D721Med (cell line): ENCODE data around the gene ANXA3.

Experiments
- DNase-seq: peaks from one replicate; pipeline ENCODE4 v3.0.0; 2011; ENCODE audit warnings: low spot score; ENCODE audit not compliant: insufficient read length
- FAIRE-seq: peaks from 2 replicates; lab custom pipeline; 2011; peaks lifted over from hg19 to GRCh38; lab: Jason Lieb, UNC
- CTCF ChIP-seq: IDR thresholded peaks from 2 replicates; pipeline ENCODE4 v1.5.1; 2012; ENCODE audit warnings: mild to moderate bottlenecking, control low read depth; ENCODE audit not compliant: insufficient read depth; ENCODE audit errors: missing control alignments

ANXA3 gene

GRCh38 chr4:78602334-78602733 is 50.8 kb downstream of the ANXA3 start:
- no peak for DNase-seq
- no peak for FAIRE-seq

GRCh38 chr4:78603384-78603783 is 51.8 kb downstream of the ANXA3 start:
- DNase-seq (no peak), FAIRE-seq (no peak)
- TF ChIP-seq CTCF, result no peak

More at GRCh38 chr4:78602334-78602733, 50.8 kb downstream of the ANXA3 start:
- TF ChIP-seq CTCF, result no peak

GRCh38 chr4:78604988-78605387 is 53.4 kb downstream of the ANXA3 start:
- FAIRE-seq (no peak), DNase-seq (no peak)
- no peak for TF ChIP-seq CTCF

- no peak for TF ChIP-seq CTCF
- no peak for DNase-seq
- no peak for FAIRE-seq
Observed at GRCh38 chr4:78606035-78606434, 54.5 kb downstream of the ANXA3 start.

GRCh38 chr4:78606530-78607095 is 55.0 kb downstream of the ANXA3 start:
- DNase-seq, result no peak
- no peak for FAIRE-seq
- TF ChIP-seq CTCF, result no peak

- DNase-seq (no peak), FAIRE-seq (no peak)
- TF ChIP-seq CTCF, result no peak
Observed at GRCh38 chr4:78608684-78609083, 57.1 kb downstream of the ANXA3 start.

- FAIRE-seq, result no peak
- no peak for TF ChIP-seq CTCF
Observed at GRCh38 chr4:78609580-78609979, 58.0 kb downstream of the ANXA3 start.

More at GRCh38 chr4:78609580-78609979, 58.0 kb downstream of the ANXA3 start:
- DNase-seq, result no peak
